Endodermal cell (in vitro differentiated cells): Measurements from ENCODE around the gene PRR36. TPM values are rescaled to one million over a fixed set of nuclear protein-coding genes. Genes with fewer than 3 reads are reported as not detected.

Experiments used
- DNase-seq: peaks from one replicate; pipeline ENCODE4 v3.0.0-alpha.2; 2017
- H3K27ac ChIP-seq: 2 replicates; pipeline ENCODE4 v1.5.1; 2013; ENCODE audit warnings: mild to moderate bottlenecking, low read depth, low read length, moderate library complexity
- H3K27me3 ChIP-seq: 2 replicates; pipeline ENCODE4 v1.6.1; 2013; ENCODE audit warnings: mild to moderate bottlenecking, low read length, moderate library complexity; ENCODE audit not compliant: insufficient read depth, control insufficient read depth, poor library complexity, severe bottlenecking
- H3K36me3 ChIP-seq: 2 replicates; pipeline ENCODE4 v1.7.0; 2013; ENCODE audit warnings: mild to moderate bottlenecking, low read length, moderate library complexity; ENCODE audit not compliant: control insufficient read depth, insufficient read depth
- H3K4me1 ChIP-seq: one replicate; pipeline ENCODE4 v1.7.0; 2013; ENCODE audit warnings: low read length; ENCODE audit not compliant: control insufficient read depth, insufficient read depth
- H3K4me3 ChIP-seq: 2 replicates; pipeline ENCODE4 v1.5.1; 2013; ENCODE audit warnings: mild to moderate bottlenecking, low read length, moderate library complexity
- H3K9ac ChIP-seq: 2 replicates; pipeline ENCODE4 v1.6.1; 2013; ENCODE audit warnings: mild to moderate bottlenecking, low read length, moderate library complexity; ENCODE audit not compliant: poor library complexity, severe bottlenecking; ENCODE audit errors: extremely low read depth
- H3K9me3 ChIP-seq: 2 replicates; pipeline ENCODE4 v1.6.1; 2013; ENCODE audit warnings: mild to moderate bottlenecking, low read length, moderate library complexity; ENCODE audit not compliant: control insufficient read depth
- H3K27ac Mint-ChIP-seq: 2 replicates; pipeline ENCODE4 v1.8.0; 2020; ENCODE audit warnings: mixed read lengths
- H3K27me3 Mint-ChIP-seq: 2 replicates; pipeline ENCODE4 v1.8.0; 2021; ENCODE audit warnings: mild to moderate bottlenecking, mixed read lengths; ENCODE audit not compliant: insufficient read depth
- H3K36me3 Mint-ChIP-seq: 2 replicates; pipeline ENCODE4 v1.8.0; 2020; ENCODE audit warnings: low read depth, mixed read lengths
- H3K4me1 Mint-ChIP-seq: 2 replicates; pipeline ENCODE4 v1.8.0; 2020; ENCODE audit warnings: mixed read lengths
- H3K4me3 Mint-ChIP-seq: 2 replicates; pipeline ENCODE4 v1.8.0; 2020; ENCODE audit warnings: mild to moderate bottlenecking, moderate library complexity, mixed read lengths
- H3K9me3 Mint-ChIP-seq: 2 replicates; pipeline ENCODE4 v1.8.0; 2020; ENCODE audit warnings: mild to moderate bottlenecking, mixed read lengths
- CTCF ChIP-seq: fragments of 200-600 bp; sonication (generic); conservative IDR thresholded peaks from 2 replicates; pipeline ENCODE4 v1.5.0; 2021; ENCODE audit warnings: antibody characterized with exemption, mild to moderate bottlenecking
- WGBS, 2 experiments: methylation state at CpG; one replicate each; pipeline versions ENCODE4 v1.1.5 to v1.1.7; 2013; ENCODE audit warnings: missing lambda C conversion rate in 2 of 2, mixed read lengths in 1 of 2; ENCODE audit not compliant: insufficient coverage in 1 of 2, insufficient read length in 1 of 2; 5-methylcytosine and 5-hydroxymethylcytosine counted together
- total RNA-seq, 2 donors: library from RNA; stranded (reverse); fragmentation: NEBNext Ultra II Directional in 1 of 2; extraction: Animal tissue kit (Norgen Biotek cat#: 25700) in 1 of 2; gene quantifications; 2 replicates in 1 of 2; 3 replicates in 1 of 2; pipeline ENCODE4 v1.2.1, GENCODE V29; 2021

PRR36 gene
- total RNA-seq, 2 donors from 2014 or later = 9.5 to 20.2 TPM

- Mint-ChIP-seq H3K4me1 (peaks cover 11% of the 10 kb centered on the region), H3K27ac (no peak overlapping the region), H3K4me3 (no peak overlapping the region), H3K9me3 (no peaks in the 10 kb centered on the region), H3K27me3 (peaks cover 2% of the 10 kb centered on the region), H3K36me3 (peaks cover 21% of the 10 kb centered on the region)
- no peak for TF ChIP-seq CTCF
- no peaks in the 10 kb centered on the region for H3K27me3 ChIP-seq
- H3K36me3 ChIP-seq = peaks cover 30% of the 10 kb centered on the region
- H3K9ac ChIP-seq = no peak overlapping the region
- H3K4me3 ChIP-seq = no peak overlapping the region
- WGBS, 2 experiments = 50 to 90% methylated on average over 2 to 19 of the region's 19 CpGs
- H3K9me3 ChIP-seq = no peaks in the 10 kb centered on the region
- H3K4me1 ChIP-seq = no peaks in the 10 kb centered on the region
- DNase-seq = no peak
- H3K27ac ChIP-seq = no peak overlapping the region
These were observed 34.7 kb upstream of the PRR36 start for GRCh38 chr19:7908742-7909461.

GRCh38 chr19:7908078-7908699 is 34.0 kb upstream of the PRR36 start:
- no peak overlapping the region for H3K9ac ChIP-seq
- no peak for TF ChIP-seq CTCF
- H3K4me1 Mint-ChIP-seq = peaks cover 11% of the 10 kb centered on the region
- no peak overlapping the region for H3K27ac Mint-ChIP-seq
- no peak overlapping the region for H3K27ac ChIP-seq
- no peak overlapping the region for H3K4me3 ChIP-seq
- H3K9me3 ChIP-seq = no peaks in the 10 kb centered on the region
- no peak overlapping the region for H3K4me3 Mint-ChIP-seq
- peaks cover 30% of the 10 kb centered on the region for H3K36me3 ChIP-seq
- no peak for DNase-seq
- WGBS, 2 experiments = 87 to 91% methylated on average over 10 to 14 of the region's 14 CpGs
- peaks cover 19% of the 10 kb centered on the region for H3K36me3 Mint-ChIP-seq
- H3K27me3 Mint-ChIP-seq = peaks cover 2% of the 10 kb centered on the region
- H3K4me1 ChIP-seq = no peaks in the 10 kb centered on the region
- H3K9me3 Mint-ChIP-seq = no peaks in the 10 kb centered on the region
- no peaks in the 10 kb centered on the region for H3K27me3 ChIP-seq

GRCh38 chr19:7907544-7907943 is 33.4 kb upstream of the PRR36 start:
- H3K4me1 Mint-ChIP-seq = peaks cover 11% of the 10 kb centered on the region
- WGBS, 2 experiments = 93 to 97% methylated on average over 5 to 11 of the region's 11 CpGs
- no peaks in the 10 kb centered on the region for H3K9me3 Mint-ChIP-seq
- no peak overlapping the region for H3K27ac ChIP-seq
- H3K27ac Mint-ChIP-seq = no peak overlapping the region
- no peaks in the 10 kb centered on the region for H3K27me3 Mint-ChIP-seq
- H3K36me3 ChIP-seq = peaks cover 30% of the 10 kb centered on the region
- DNase-seq = no peak
- H3K36me3 Mint-ChIP-seq = peaks cover 15% of the 10 kb centered on the region
- no peak for TF ChIP-seq CTCF
- H3K9me3 ChIP-seq = no peaks in the 10 kb centered on the region
- no peaks in the 10 kb centered on the region for H3K27me3 ChIP-seq
- H3K9ac ChIP-seq = no peak overlapping the region
- H3K4me1 ChIP-seq = no peaks in the 10 kb centered on the region
- H3K4me3 Mint-ChIP-seq = no peak overlapping the region
- no peak overlapping the region for H3K4me3 ChIP-seq
